Ovary (tissue), 3 donors: ENCODE data around the gene DNAJC15.

ENCODE experiments used
- CTCF ChIP-seq, 3 donors: fragments of 450-650 bp in 2 of 3; fragments of 200-600 bp in 1 of 3; IDR thresholded peaks; one replicate each; pipeline versions ENCODE4 v1.5.1 to v1.8.0; 2016 to 2022; ENCODE audit warnings: antibody characterized with exemption in 3 of 3, mild to moderate bottlenecking in 1 of 3
- POLR2A ChIP-seq: fragments of 450-650 bp; IDR thresholded peaks from one replicate; pipeline ENCODE4 v1.6.1; 2017; ENCODE audit warnings: antibody characterized with exemption, mild to moderate bottlenecking, moderate library complexity
- donor health status: DM: no; HTN: no; CAD: no.

GRCh38 chr13:43153436-43154090, 130.2 kb downstream of the DNAJC15 start:
- TF ChIP-seq CTCF (IDR thresholded peaks at IDR 0.05) (no peak), POLR2A (no peak)
